Measurements from ENCODE around the gene HCAR2.
"Not testable (repeated sequence)": the region's sequence is repeated elsewhere in the genome, so short reads cannot be mapped to it uniquely, and the experiment has no call there.

Gene HCAR2

DNA sequence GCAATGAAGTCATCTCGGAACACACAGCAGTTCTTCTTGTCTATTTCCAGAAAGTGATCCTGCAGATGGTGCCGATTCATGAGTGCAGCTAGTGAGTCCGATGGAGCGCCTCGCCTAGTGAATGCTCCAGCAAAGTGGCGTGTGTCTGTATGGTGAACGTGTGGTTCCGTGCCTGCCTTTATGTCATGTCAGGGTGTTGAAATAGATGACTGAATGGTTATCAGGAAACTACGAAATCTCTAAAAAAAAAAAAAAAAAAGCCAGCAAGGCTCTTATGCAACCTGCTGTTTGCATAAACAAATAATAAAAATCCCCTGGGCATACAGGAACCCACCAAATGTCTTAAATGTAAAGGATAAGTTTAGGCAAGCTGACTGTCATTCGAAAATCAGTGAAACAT lies 13.5 kb upstream of the HCAR2 start, which contains the start of gene HCAR3:
TSS of gene HCAR3 (minus strand) at position 154 of the 400 bp plus-strand sequence. CDS start at position 80, 74 bp downstream.
- not testable (repeated sequence) for DNase-seq (ENCODE audit: low spot score)

DNA sequence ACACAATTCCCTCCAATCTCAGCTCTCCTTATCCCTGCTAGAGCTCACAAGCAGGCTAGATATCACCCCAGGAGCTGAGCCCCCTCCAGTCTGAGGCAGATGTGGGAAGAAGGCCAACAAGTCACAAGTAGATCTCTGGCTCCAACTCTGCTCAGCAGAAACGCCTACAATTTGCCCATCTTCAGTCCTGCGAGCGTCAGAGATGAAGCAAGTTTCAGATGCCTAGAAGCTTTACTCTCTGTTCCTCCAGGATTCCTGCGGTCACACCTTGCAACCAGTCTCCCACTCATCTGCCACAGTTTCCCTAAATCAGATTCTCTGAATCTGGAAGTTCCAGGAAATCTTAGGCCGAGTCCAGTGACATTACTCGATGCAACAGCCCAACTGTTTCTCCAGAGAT lies 12.1 kb upstream of the HCAR2 start:
- DNase-seq (ENCODE audit: low spot score): not testable (repeated sequence)

DNA sequence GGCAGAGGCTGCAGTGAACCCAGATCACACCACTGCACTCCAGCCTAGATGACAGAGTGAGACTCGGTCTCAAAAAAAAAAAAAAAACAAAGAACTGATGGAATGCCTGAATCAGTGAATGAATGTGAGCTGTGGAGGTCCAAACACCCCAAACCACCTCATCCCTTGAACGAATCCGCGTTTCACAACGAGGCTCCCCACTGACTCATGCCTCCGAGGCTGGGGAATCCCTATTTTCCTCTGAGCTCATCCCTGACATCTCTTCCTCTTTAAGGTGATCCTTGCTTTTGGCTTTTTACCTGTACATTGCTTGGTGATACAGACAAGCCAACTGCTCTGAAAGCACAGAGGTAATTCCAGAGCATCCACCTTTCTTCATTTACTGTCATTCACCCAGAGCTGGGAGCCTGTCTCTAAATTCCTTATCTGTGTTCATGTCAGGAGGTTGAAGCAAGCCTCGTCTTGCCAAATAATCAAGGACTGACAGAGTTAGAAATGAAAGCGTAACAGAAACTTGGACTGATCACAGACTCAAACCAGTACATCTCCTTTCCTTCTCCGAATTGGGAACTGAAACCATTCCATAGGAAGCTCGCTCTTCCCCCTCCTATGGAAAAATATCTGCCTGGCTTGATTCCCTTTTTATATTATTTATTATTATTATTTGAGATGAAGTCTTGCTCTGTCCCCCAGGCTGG lies 10.5 kb upstream of the HCAR2 start:
- DNase-seq (ENCODE audit: low spot score): not testable (repeated sequence)

DNA sequence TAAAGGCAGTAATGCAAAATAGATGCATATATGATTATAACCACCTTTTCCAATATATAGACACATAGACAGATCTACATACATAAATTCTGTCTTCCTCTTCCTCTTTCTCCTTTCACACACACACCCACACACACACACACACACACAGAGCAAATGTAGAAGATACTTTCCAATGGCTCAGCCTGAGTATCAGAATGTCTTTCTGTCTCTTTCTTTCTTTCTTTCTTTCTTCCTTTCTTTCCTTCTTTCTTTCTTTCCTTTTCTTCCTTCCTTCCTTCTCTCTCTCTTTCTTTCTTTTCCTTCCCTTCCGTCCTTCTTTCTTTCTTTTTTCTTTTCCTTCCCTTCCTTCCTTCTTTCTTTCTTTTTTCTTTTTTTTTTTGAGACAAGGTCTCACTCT lies 8.1 kb upstream of the HCAR2 start:
- not testable (repeated sequence) for DNase-seq (ENCODE audit: low spot score)

DNA sequence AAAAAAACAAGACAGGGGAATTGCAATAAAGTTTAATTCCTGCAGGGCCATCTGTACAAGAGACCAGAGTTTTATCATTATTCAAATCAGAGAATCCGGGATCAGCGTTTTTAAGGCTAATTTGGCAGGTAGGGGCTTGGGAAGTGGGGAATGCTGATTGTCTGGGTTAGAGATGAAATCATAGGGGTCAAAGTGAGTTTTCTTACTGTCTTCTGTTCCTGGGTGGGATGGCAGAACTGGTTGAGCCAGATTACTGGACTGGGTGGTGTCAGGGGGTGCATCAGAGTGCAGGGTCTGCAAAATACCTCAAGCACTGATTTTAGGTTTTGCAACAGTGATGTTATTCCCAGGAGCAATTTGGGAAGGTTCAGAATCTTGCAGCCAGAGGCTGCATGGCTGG lies 7.2 kb upstream of the HCAR2 start:
- DNase-seq (ENCODE audit: low spot score): not testable (repeated sequence)

DNA sequence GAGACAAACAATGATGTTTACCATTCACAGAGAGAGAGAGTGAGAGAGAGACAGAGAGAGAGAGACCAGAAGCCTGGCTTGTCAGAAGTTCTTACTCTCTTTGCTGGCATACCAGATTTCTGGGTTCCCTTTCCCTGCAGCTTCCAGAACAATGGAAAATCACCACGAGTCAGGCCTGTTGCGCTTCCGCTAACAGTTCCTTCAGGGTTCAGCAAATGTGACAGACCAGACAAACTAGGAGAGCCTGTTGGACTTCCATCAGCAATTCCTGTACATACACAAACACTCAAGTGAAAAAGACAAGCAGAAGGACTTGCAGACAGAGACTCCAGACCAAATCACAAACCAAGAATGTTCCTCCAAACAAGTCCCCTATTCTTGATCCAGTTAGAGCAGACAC lies 6.1 kb upstream of the HCAR2 start:
- DNase-seq (ENCODE audit: low spot score): not testable (repeated sequence)

DNA sequence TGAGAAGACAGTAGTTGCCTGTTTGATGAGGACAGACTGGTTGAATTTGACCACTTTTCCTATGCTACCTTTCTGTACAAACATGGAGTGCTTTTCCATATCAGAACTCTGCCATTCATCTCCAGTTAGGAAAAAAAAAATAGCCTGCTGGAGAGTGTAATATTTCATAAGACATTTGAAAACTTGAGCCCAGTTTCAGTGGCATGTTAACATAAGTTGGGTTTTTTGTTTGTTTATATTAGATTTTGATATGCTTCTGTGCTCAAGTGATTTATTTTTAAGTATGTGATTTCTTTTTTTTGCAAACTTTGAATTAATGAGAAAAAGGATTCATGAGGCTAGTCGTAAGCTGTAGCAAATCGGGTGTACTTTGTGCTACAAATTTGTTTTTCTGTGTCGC lies 684 bp upstream of the HCAR2 start:
- DNase-seq (ENCODE audit: low spot score): not testable (repeated sequence)

DNA sequence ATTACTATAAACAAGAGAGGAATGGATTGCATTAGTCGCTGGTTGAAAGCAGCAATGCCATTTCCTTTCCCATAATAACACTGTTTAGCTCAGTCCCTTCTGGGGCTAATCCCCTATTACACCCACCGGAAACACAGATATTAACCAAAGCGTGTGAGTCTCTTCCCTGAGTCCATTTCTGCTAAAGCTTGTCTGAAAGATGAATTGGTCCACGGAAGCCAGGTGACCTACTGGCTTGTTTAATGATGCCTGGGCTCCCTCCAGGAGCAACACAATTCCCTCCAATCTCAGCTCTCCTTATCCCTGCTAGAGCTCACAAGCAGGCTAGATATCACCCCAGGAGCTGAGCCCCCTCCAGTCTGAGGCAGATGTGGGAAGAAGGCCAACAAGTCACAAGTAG lies 1.7 kb downstream of the HCAR2 start:
- DNase-seq (ENCODE audit: low spot score): not testable (repeated sequence)

DNA sequence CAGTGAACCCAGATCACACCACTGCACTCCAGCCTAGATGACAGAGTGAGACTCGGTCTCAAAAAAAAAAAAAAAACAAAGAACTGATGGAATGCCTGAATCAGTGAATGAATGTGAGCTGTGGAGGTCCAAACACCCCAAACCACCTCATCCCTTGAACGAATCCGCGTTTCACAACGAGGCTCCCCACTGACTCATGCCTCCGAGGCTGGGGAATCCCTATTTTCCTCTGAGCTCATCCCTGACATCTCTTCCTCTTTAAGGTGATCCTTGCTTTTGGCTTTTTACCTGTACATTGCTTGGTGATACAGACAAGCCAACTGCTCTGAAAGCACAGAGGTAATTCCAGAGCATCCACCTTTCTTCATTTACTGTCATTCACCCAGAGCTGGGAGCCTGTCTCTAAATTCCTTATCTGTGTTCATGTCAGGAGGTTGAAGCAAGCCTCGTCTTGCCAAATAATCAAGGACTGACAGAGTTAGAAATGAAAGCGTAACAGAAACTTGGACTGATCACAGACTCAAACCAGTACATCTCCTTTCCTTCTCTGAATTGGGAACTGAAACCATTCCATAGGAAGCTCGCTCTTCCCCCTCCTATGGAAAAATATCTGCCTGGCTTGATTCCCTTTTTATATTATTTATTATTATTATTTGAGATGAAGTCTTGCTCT lies 3.0 kb downstream of the HCAR2 start:
- DNase-seq (ENCODE audit: low spot score): not testable (repeated sequence)

DNA sequence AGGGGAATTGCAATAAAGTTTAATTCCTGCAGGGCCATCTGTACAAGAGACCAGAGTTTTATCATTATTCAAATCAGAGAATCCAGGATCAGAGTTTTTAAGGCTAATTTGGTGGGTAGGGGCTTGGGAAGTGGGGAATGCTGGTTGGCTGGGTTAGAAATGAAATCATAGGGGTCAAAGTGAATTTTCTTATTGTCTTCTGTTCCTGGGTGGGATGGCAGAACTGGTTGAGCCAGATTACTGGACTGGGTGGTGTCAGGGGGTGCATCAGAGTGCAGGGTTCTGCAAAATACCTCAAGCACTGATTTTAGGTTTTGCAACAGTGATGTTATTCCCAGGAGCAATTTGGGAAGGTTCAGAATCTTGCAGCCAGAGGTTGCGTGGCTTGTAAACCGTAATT lies 6.2 kb downstream of the HCAR2 start:
- not testable (repeated sequence) for DNase-seq (ENCODE audit: low spot score)

DNA sequence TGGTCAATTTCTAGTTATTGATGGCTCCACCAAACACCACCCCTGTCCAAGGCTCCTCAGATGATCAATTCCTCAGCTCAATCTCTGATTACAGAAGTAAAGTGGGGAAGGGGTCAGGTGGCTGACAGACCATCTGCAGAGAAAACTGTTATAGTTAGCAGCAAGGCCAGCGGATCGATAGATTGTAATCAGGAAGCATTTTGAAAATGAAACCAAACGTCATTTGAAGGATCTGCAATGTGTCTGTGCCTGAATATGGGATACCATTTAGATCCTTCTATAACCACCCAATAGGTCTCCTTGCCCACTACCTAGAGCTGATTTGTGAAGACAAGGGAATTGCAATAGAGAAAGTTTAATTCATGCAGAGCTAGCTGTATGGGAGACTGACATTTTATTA lies 11.6 kb downstream of the HCAR2 start:
- DNase-seq (ENCODE audit: low spot score): no peak

DNA sequence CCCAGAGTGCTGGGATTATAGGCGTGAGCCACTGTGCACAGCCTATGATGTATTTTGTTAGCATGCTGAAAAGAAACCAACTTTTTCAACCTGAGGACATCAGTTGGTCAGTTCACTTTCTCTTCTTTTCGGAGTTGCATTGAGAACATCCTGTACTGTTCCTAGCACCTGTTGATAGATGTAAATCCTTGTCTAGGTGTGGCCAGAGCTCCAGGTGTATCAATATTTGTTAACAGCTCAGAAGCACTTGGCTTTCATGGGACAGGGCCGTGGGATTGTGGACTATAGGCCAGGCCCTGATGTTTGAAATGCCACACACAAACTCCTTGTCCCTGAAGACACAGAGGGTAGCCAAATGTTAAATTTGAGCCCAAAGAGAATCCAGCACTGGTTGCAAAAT lies 14.9 kb downstream of the HCAR2 start:
- no peak for DNase-seq (ENCODE audit: low spot score)

DNA sequence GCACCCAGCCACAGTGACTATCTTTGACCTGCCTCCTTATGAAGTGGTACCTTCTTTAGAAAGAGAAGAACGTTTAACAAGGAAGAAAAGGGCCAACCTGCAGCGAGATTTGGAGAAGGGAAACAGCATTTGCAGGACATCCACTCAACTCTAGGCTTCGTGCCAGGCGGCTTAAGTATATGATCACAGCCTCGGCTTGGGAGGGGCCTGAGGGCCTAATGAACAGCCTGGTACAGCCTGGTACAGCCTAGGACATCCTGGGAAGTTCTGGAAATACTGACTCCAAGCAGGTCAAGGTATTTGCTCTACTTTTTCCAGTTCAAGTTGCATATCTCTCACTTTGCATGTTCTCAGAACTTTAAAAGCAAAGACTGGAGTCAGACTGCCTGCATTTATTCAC lies 16.1 kb downstream of the HCAR2 start:
- no peak for DNase-seq (ENCODE audit: low spot score)

DNA sequence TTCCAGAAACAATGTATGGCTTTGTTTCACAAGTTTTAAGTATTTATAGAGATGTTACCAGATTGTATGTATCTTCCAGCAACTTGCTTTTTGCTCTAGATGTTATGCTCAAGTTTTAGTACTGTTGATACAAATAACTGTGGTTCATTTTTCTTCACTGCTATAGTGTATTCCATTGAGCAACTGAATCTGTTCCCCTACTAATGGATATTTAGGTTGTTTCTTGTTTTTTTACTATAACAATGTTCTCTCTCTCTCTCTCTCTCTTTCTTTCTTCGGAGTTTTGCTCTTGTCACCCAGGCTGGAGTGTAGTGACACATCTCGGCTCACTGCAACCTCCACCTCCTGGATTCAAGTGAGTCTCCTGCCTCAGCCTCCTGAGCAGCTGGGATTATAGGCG lies 16.6 kb downstream of the HCAR2 start:
- no peak for DNase-seq (ENCODE audit: low spot score)

DNA sequence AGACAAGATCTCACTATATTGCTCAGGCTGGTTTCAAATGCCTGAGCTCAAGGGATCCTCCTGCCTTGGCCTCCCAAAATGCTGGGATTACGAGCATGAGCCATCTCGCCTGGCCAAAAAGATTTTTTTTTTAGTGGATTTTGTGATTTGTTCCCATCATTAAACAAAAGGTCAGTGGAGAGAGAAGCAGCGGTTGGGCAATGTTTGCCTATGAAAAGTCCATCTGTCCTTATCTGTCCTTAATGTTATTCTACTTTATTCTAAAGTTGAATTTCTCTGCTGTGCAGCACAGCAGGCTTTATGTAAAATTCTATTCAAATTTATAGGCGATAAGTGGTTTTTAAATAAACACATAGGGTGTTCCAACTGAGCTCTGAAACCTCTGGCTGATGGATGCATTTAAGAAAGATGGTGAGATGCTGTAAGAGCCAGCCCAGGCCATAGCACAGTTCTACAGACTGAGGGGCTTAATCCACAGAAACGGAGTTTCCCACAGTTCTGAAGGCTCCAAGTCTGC lies 18.8 kb downstream of the HCAR2 start:
- DNase-seq (ENCODE audit: low spot score): no peak

DNA sequence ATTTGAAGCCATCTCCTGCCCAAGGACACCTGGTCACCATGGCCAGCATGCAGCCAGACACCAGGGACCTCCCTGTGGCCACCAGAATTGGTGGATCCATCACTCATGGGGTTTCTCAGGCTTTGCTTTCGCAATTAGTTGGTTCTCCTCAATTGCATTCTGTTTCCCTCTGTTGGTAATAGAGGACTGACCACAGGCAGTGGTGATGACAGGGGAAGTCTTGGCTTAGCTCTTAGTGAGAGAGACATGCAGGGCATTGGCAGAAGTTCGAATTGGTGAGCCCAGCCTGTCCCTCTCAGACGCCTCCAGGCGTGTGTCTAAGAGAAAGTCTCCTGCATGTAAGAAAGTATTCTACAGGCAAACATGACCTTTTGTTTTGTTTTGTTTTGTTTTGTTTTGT lies 21.3 kb downstream of the HCAR2 start:
- DNase-seq (ENCODE audit: low spot score): no peak

DNA sequence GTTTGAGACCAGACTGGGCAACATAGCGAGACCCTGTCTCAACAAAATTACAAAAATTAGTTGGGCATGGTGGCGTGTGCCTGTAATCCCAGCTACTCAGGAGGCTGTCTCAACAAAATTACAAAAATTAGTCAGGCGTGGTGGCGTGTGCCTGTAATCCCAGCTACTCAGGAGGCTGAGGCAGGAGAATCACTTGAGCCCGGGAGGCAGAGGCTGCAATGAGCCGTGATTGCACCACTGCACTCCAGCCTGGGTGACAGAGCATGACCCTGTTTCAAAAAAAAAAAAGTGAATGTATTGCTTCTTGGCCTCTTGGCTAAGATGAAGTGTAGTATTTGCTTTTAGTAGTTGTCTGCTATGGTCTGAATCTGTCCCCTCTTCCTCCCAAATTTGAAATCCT lies 22.2 kb downstream of the HCAR2 start:
- not testable (repeated sequence) for DNase-seq (ENCODE audit: low spot score)

DNA sequence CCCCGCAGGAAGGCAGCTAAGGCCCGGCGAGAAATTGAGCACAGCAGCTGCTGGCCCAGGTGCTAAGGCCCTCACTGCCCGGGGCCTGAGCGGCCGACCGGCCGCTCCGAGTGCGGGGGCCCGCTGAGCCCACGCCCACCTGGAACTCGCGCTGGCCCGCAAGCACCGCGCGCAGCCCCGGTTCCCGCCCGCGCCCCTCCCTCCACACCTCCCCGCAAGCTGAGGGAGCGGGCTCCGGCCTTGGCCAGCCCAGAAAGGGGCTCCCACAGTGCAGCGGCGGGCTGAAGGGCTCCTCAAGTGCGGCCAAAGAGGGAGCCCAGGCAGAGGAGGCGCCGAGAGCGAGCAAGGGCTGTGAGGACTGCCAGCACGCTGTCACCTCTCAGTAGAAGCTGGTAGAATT lies 26.4 kb downstream of the HCAR2 start:
- DNase-seq (ENCODE audit: low spot score): not testable (repeated sequence)

DNA sequence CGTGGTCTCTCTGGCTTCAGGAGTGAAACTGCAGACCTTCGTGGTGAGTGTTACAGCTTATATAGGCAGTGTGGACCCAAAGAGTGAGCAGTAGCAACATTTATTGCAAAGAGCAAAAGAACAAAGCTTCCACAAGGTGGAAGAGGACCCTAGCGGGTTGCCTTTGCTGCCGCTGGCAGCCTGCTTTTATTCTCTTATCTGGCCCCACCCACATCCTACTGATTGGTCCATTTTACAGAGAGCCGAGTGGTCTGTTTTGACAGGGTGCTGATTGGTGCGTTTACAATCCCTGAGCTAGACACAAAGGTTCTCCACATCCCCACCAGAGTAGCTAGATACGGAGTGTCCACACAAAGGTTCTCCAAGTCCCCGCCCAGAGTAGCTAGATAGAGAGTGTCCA lies 27.1 kb downstream of the HCAR2 start:
- not testable (repeated sequence) for DNase-seq (ENCODE audit: low spot score)

DNA sequence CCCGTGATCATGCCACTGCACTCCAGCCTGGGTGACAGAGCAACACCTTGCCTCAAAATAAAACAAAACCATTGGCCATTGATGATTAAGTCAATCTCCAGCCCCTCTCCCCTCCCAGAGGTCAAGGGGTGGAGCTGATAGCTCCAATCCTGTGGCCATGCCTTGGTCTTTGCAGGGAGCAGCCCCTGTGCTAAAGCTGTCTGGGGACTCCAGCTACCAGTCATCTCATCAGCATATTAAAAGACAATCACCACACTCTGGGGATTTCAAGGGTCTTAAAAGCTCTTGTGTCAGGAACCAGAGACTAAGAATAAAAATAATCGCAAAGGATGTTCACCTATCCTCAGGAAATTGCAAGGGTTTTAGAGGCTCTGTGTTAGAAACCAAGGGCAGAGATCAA lies 30.6 kb downstream of the HCAR2 start:
- DNase-seq (ENCODE audit: low spot score): no peak

DNA sequence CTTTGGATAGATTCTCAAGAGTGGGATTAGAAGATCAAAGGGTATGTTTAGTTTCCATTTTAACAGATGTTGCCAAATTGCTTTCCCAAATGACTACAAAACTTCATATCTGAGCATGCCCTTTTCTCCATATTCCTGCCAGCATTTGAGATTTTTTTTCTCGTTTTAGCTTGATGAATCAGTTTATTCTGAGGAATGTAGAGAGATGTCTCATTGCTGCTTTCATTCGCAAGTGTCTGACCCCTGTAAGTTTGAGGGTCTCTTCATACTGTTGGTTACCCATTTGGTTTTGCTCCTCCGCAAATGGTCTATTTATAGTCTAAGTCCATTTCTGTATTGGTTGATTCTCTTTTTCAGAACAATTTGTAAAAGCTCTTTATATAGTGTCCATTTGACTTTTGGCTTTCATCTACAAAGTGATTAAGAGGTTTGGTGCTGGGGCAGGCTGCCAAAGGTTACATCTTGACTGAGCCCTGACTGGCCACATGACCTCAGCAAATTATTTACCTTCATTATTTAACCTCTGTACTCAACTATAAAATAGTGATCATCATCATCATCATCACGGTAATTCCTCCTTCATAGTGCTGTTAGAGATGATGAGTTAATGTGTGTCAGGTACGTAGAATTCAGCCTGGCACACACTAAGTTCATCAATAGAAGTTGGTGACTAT lies 33.6 kb downstream of the HCAR2 start:
- no peak for DNase-seq (ENCODE audit: low spot score)

DNA sequence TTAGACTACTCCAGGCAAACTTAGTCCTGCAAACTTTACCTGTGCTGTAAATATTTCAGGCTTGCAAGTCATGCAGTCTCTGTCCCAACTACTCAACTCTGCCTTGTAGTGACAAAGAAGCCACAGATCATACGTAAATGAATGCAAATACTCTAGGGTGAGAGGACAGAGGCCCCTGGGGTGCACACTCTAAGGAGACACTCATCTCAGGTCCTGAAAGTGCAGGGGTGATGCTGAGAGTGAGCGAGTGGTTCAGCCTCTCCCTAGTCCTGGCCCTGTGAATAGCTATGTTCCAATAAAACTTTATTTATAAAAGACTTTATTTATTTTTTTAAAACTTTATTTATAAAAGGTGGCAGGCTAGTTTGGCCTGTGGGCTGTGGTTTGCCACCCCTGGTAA lies 34.9 kb downstream of the HCAR2 start:
- no peak for DNase-seq (ENCODE audit: low spot score)

DNA sequence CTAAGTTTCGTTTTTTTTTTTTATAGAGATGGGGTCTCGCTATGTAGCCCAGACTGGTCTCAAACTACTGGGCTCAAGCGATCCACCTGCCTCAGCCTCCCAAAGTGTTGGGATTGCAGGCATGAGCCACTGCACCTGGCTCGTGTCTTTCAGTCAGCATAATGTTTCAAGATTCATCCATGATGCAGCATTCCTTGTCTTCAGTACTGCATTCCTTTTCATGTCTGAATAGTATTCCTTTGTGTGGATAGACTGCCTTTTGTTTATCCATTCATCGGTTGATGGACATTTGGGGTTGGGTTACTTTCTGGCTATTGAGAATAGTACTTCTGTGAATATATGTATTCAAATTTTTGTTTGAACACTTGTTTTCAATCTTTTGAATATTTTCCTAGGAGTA lies 37.4 kb downstream of the HCAR2 start:
- no peak for DNase-seq (ENCODE audit: low spot score)
